Mononuclear cell (primary cell): Measurements from ENCODE around the gene PRCP. TPM values are rescaled to one million over a fixed set of nuclear protein-coding genes. Genes with fewer than 3 reads are reported as not detected.

Experiments used
- H3K27me3 ChIP-seq: 2 replicates; pipeline ENCODE4 v1.6.0; 2011; ENCODE audit warnings: low read length, control low read depth; ENCODE audit not compliant: insufficient read depth
- H3K4me1 ChIP-seq: 2 replicates; pipeline ENCODE4 v1.5.1; 2011; ENCODE audit warnings: mild to moderate bottlenecking, low read length, control low read depth; ENCODE audit not compliant: insufficient read depth
- H3K4me3 ChIP-seq: 2 replicates; pipeline ENCODE4 v1.5.1; 2011; ENCODE audit warnings: mild to moderate bottlenecking, low read length, moderate library complexity
- H3K9me3 ChIP-seq: 2 replicates; pipeline ENCODE4 v1.5.1; 2011; ENCODE audit warnings: low read depth, mild to moderate bottlenecking, control low read depth, low read length
- total RNA-seq: library from RNA; depleted of rRNA; stranded (reverse); fragments of >200 nt; gene quantifications from one replicate; pipeline ENCODE4 v1.2.3, GENCODE V29; 2012

The PRCP gene
- total RNA-seq, 1 donor: 46.7 TPM

- peaks cover 9% of the 10 kb centered on the region for H3K27me3 ChIP-seq
- no peak overlapping the region for H3K4me3 ChIP-seq
- no peaks in the 10 kb centered on the region for H3K4me1 ChIP-seq
- no peaks in the 10 kb centered on the region for H3K9me3 ChIP-seq
These were observed 92.6 kb downstream of the PRCP start for GRCh38 chr11:82807646-82808045.

GRCh38 chr11:82802710-82803109, 97.5 kb downstream of the PRCP start:
- Histone ChIP-seq H3K9me3 (no peaks in the 10 kb centered on the region), H3K4me1 (no peaks in the 10 kb centered on the region), H3K4me3 (no peak overlapping the region), H3K27me3 (peaks cover 18% of the 10 kb centered on the region)

GRCh38 chr11:82796998-82797961, 103.0 kb downstream of the PRCP start:
- Histone ChIP-seq H3K27me3 (peaks cover 10% of the 10 kb centered on the region), H3K4me3 (no peak overlapping the region), H3K4me1 (no peaks in the 10 kb centered on the region), H3K9me3 (no peaks in the 10 kb centered on the region)

GRCh38 chr11:82794490-82794889, 105.7 kb downstream of the PRCP start:
- peaks cover 3% of the 10 kb centered on the region for H3K27me3 ChIP-seq
- no peak overlapping the region for H3K4me3 ChIP-seq
- no peaks in the 10 kb centered on the region for H3K9me3 ChIP-seq
- no peaks in the 10 kb centered on the region for H3K4me1 ChIP-seq

- H3K4me1 ChIP-seq: no peaks in the 10 kb centered on the region
- no peak overlapping the region for H3K4me3 ChIP-seq
- peaks cover 3% of the 10 kb centered on the region for H3K27me3 ChIP-seq
- no peaks in the 10 kb centered on the region for H3K9me3 ChIP-seq
These were observed 107.2 kb downstream of the PRCP start for GRCh38 chr11:82792822-82793569.

- Histone ChIP-seq H3K27me3 (no peaks in the 10 kb centered on the region), H3K4me3 (no peak overlapping the region), H3K4me1 (no peaks in the 10 kb centered on the region), H3K9me3 (no peaks in the 10 kb centered on the region)
These were observed 107.9 kb downstream of the PRCP start for GRCh38 chr11:82792319-82792718.

- Histone ChIP-seq H3K9me3 (no peaks in the 10 kb centered on the region), H3K27me3 (no peaks in the 10 kb centered on the region), H3K4me1 (no peaks in the 10 kb centered on the region), H3K4me3 (no peak overlapping the region)
These were observed 108.5 kb downstream of the PRCP start for GRCh38 chr11:82791779-82792178.

- H3K4me3 ChIP-seq: no peak overlapping the region
- no peaks in the 10 kb centered on the region for H3K27me3 ChIP-seq
- no peaks in the 10 kb centered on the region for H3K4me1 ChIP-seq
- no peaks in the 10 kb centered on the region for H3K9me3 ChIP-seq
These were observed 109.3 kb downstream of the PRCP start for GRCh38 chr11:82790723-82791484.

GRCh38 chr11:82787981-82788380, 112.2 kb downstream of the PRCP start:
- Histone ChIP-seq H3K9me3 (no peaks in the 10 kb centered on the region), H3K27me3 (peaks cover 3% of the 10 kb centered on the region), H3K4me3 (no peak overlapping the region), H3K4me1 (no peaks in the 10 kb centered on the region)

GRCh38 chr11:82786836-82787235, 113.4 kb downstream of the PRCP start:
- Histone ChIP-seq H3K27me3 (peaks cover 3% of the 10 kb centered on the region), H3K9me3 (peaks cover 5% of the 10 kb centered on the region), H3K4me1 (no peaks in the 10 kb centered on the region), H3K4me3 (no peak overlapping the region)

- Histone ChIP-seq H3K27me3 (peaks cover 3% of the 10 kb centered on the region), H3K4me3 (no peak overlapping the region), H3K9me3 (peaks cover 5% of the 10 kb centered on the region), H3K4me1 (no peaks in the 10 kb centered on the region)
These were observed 114.2 kb downstream of the PRCP start for GRCh38 chr11:82786001-82786400.

GRCh38 chr11:82782825-82783374, 117.3 kb downstream of the PRCP start:
- H3K27me3 ChIP-seq: peaks cover 3% of the 10 kb centered on the region

GRCh38 chr11:82778776-82779175, 121.5 kb downstream of the PRCP start:
- H3K4me1 ChIP-seq: no peaks in the 10 kb centered on the region

More at GRCh38 chr11:82782825-82783374, 117.3 kb downstream of the PRCP start:
- H3K9me3 ChIP-seq: peaks cover 5% of the 10 kb centered on the region
- H3K4me1 ChIP-seq: no peaks in the 10 kb centered on the region
- no peak overlapping the region for H3K4me3 ChIP-seq

GRCh38 chr11:82776377-82776776, 123.9 kb downstream of the PRCP start:
- Histone ChIP-seq H3K27me3 (no peaks in the 10 kb centered on the region), H3K4me1 (no peaks in the 10 kb centered on the region), H3K9me3 (peaks cover 5% of the 10 kb centered on the region), H3K4me3 (no peak overlapping the region)

More at GRCh38 chr11:82778776-82779175, 121.5 kb downstream of the PRCP start:
- no peaks in the 10 kb centered on the region for H3K27me3 ChIP-seq
- H3K4me3 ChIP-seq: no peak overlapping the region
- H3K9me3 ChIP-seq: peaks cover 11% of the 10 kb centered on the region
